Psoas muscle (tissue), 8 donors: ENCODE data around the gene DHH. TPM values are rescaled to one million over a fixed set of nuclear protein-coding genes. Genes with fewer than 3 reads are reported as not detected.

Experiments used
- ATAC-seq, 4 donors: fragments of 200-7000 bp; cut with Tn5 transposase; one replicate each; pipeline ENCODE4 v1.9.1; 2020; ENCODE audit warnings: moderate library complexity in 3 of 4, mild to moderate bottlenecking in 2 of 4
- DNase-seq, 2 donors: peaks; one replicate each; pipeline ENCODE4 v3.0.0-alpha.2; 2020
- H3K27ac ChIP-seq: fragments of 200-600 bp; one replicate; pipeline ENCODE4 v1.8.0; 2022
- H3K27me3 ChIP-seq, 3 donors: fragments of 200-600 bp in 1 of 3; one replicate each; pipeline versions ENCODE4 v1.6.1 to v1.8.0; 2013 to 2022; ENCODE audit warnings: low read length in 2 of 3, mild to moderate bottlenecking in 2 of 3, moderate library complexity in 1 of 3; ENCODE audit not compliant: insufficient read depth in 3 of 3
- H3K36me3 ChIP-seq, 2 donors: fragments of 200-600 bp in 1 of 2; one replicate each; pipeline versions ENCODE4 v1.6.1 to v1.8.0; 2013 to 2022; ENCODE audit warnings: low read depth in 1 of 2, mild to moderate bottlenecking in 1 of 2, moderate library complexity in 1 of 2; ENCODE audit not compliant: insufficient read depth in 1 of 2
- H3K4me1 ChIP-seq: fragments of 200-600 bp; one replicate; pipeline ENCODE4 v1.8.0; 2022
- H3K4me3 ChIP-seq: fragments of 200-600 bp; one replicate; pipeline ENCODE4 v1.8.0; 2022; ENCODE audit warnings: mild to moderate bottlenecking
- H3K9me3 ChIP-seq: fragments of 200-600 bp; one replicate; pipeline ENCODE4 v1.8.0; 2022
- CTCF ChIP-seq: fragments of 200-600 bp; IDR thresholded peaks from one replicate; pipeline ENCODE4 v1.8.0; 2022; ENCODE audit warnings: antibody characterized with exemption
- WGBS, 3 donors: extraction: QIAGEN DNeasy Blood & Tissue Kit; methylation state at CpG; one replicate each; pipeline versions ENCODE4 v1.1.6 to v1.1.7; 2013; 5-methylcytosine and 5-hydroxymethylcytosine counted together
- intact Hi-C, 2 donors: fragments of 100-400 bp; cut with DNase I; formaldehyde crosslinking; loops; one replicate each; pipeline versions ENCODE4 v1.11.0 to v1.14.2; 2022
- polyA plus RNA-seq, 3 donors: library from polyadenylated mRNA; stranded (reverse); fragments of 200-250 nt; gene quantifications; one replicate each; pipeline ENCODE4 v1.2.3, GENCODE V29; 2013
- total RNA-seq, 4 donors: library from RNA; stranded (reverse); fragmentation: NEBNext Ultra II Directional in 2 of 4; extraction: Animal tissue kit (Norgen Biotek cat#: 25700) in 2 of 4; gene quantifications; one replicate each; pipeline versions ENCODE4 v1.2.1 to v1.2.4, GENCODE V29; 2021 to 2023
- donor health status: healthy with polysubstance abuse.
- donor health status: DM: no; HTN: no; CAD: no; lungs with moderate emphysema.
- donor health status: Bipolar disorder and iron deficiency.
- donor health status: healthy.
- donor health status: DM: yes; HTN: yes; CAD: no.
- donor health status: DM: no; HTN: no; CAD: no.
- donor health status: DM: no; HTN: no; CAD: no.
- donor health status: DM: yes; HTN: yes; CAD: no.

DHH gene
- total and polyA plus RNA-seq, 7 donors = 0.07 to 0.43 (median 0.17) TPM

- Histone ChIP-seq H3K9me3 (no peaks in the 10 kb centered on the region), H3K27ac (no peak overlapping the region), H3K4me1 (peaks cover 39% of the 10 kb centered on the region), H3K4me3 (no peak overlapping the region), H3K36me3 (peaks cover 5 to 68% of the 10 kb centered on the region in 2 donors), H3K27me3 (no peaks in the 10 kb centered on the region)
- 58 to 80% (median 59%) methylated on average over 3 of the region's 3 CpGs for WGBS, 3 donors
- no peak for DNase-seq
- TF ChIP-seq CTCF = no peak
- intact Hi-C loops = no loop called here
- ATAC-seq = no peak
Measured at GRCh38 chr12:49104822-49105221, 10.2 kb upstream of the DHH start.

- Histone ChIP-seq H3K27me3 (no peaks in the 10 kb centered on the region), H3K27ac (no peak overlapping the region), H3K36me3 (peaks cover 5 to 90% of the 10 kb centered on the region in 2 donors), H3K4me3 (no peak overlapping the region), H3K4me1 (peaks cover 3% of the 10 kb centered on the region), H3K9me3 (no peaks in the 10 kb centered on the region)
- DNase-seq = no peak
- no peak for TF ChIP-seq CTCF
- no peak for ATAC-seq
- intact Hi-C loops = no loop called here
- WGBS, 3 donors = 93 to 98% (median 93%) methylated on average over 6 of the region's 6 CpGs
Measured at GRCh38 chr12:49100380-49100779, 5.8 kb upstream of the DHH start.

DNA sequence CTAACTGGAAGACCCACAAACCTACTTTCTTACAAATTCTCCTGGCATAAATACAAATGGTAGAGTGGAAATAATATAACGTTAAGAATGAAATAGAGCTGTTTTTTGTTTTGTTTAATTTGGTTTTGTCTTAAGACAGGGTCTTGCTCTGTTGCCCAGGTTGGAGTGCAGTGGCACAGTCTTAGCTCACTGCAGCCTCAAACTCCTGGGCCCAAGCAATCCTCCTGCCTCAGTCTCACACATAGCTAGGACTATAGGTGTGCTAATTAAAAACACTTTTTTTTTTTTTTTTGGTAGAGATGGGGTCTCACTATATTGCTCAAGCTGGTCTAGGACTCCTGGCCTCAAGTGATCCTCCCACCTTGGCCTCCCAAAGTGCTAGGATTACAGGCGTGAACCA, 4.1 kb upstream of the DHH start:
- no peak overlapping the region for H3K27ac ChIP-seq
- H3K9me3 ChIP-seq = no peaks in the 10 kb centered on the region
- TF ChIP-seq CTCF = no peak
- H3K4me1 ChIP-seq = peaks cover 11% of the 10 kb centered on the region
- DNase-seq (no peak), ATAC-seq (no peak)
- H3K27me3 ChIP-seq = peaks cover 0 to 15% (median 4%) of the 10 kb centered on the region in 3 donors
- H3K4me3 ChIP-seq = no peak overlapping the region
- intact Hi-C loops = loop anchor here in 1 of 2 donors (5.0 kb wide), 1 partner anchor 36 kb away; the partner anchor contains the start of gene KMT2D
- WGBS, 3 donors = 82 to 91% (median 88%) methylated on average over 2 of the region's 2 CpGs
- H3K36me3 ChIP-seq = peaks cover 2 to 75% of the 10 kb centered on the region in 2 donors

GRCh38 chr12:49098035-49098451, 3.4 kb upstream of the DHH start:
- intact Hi-C loops = loop anchor here in 1 of 2 donors (5.0 kb wide), 1 partner anchor 36 kb away; the partner anchor contains the start of gene KMT2D
- peaks cover 0 to 69% of the 10 kb centered on the region in 2 donors for H3K36me3 ChIP-seq
- peaks cover 0 to 20% (median 4%) of the 10 kb centered on the region in 3 donors for H3K27me3 ChIP-seq
- WGBS, 3 donors = 49 to 59% (median 51%) methylated on average over 4 of the region's 4 CpGs
- peak in 1 of 2 donors; percentile 62 for DNase-seq
- TF ChIP-seq CTCF = peak; percentile 71
- no peaks in the 10 kb centered on the region for H3K9me3 ChIP-seq
- ATAC-seq = peak; percentile 50 to 66 (median 57)
- H3K4me1 ChIP-seq = peaks cover 13% of the 10 kb centered on the region
- no peak overlapping the region for H3K27ac ChIP-seq
- H3K4me3 ChIP-seq = no peak overlapping the region

GRCh38 chr12:49097381-49097780, 2.8 kb upstream of the DHH start:
- ATAC-seq = no peak
- Histone ChIP-seq H3K4me1 (peaks cover 14% of the 10 kb centered on the region), H3K27ac (no peak overlapping the region), H3K9me3 (no peaks in the 10 kb centered on the region), H3K27me3 (peaks cover 0 to 23% (median 8%) of the 10 kb centered on the region in 3 donors), H3K36me3 (peaks cover 0 to 62% of the 10 kb centered on the region in 2 donors), H3K4me3 (no peak overlapping the region)
- no peak for TF ChIP-seq CTCF
- WGBS, 3 donors = 24 to 36% (median 29%) methylated on average over 3 of the region's 3 CpGs
- intact Hi-C loops = loop anchor here in 1 of 2 donors (5.0 kb wide), 1 partner anchor 35 kb away; the partner anchor contains the start of gene KMT2D
- no peak for DNase-seq
